Measurements from ENCODE around the gene FREM2.

FREM2 gene

GRCh38 chr13:38686577-38687245, at the start of gene FREM2:
FREM2 (plus strand) TSS chr13:38687077; CDS start chr13:38687345, 268 bp downstream.
- no peak for DNase-seq (ENCODE audit: low read depth)

GRCh38 chr13:38637576-38637975, 49.3 kb upstream of the FREM2 start:
- DNase-seq (ENCODE audit: low read depth), result no peak

GRCh38 chr13:38641164-38641948, 45.5 kb upstream of the FREM2 start:
- no peak for DNase-seq (ENCODE audit: low read depth)

- DNase-seq (ENCODE audit: low read depth), result no peak
These were observed 39.6 kb upstream of the FREM2 start for GRCh38 chr13:38647312-38647711.

- DNase-seq (ENCODE audit: low read depth), result no peak
These were observed 38.0 kb upstream of the FREM2 start for GRCh38 chr13:38648912-38649311.

GRCh38 chr13:38656699-38657098, 30.2 kb upstream of the FREM2 start:
- DNase-seq (ENCODE audit: low read depth), result no peak

- no peak for DNase-seq (ENCODE audit: low read depth)
These were observed 29.7 kb upstream of the FREM2 start for GRCh38 chr13:38657191-38657590.

GRCh38 chr13:38658906-38659305, 28.0 kb upstream of the FREM2 start:
- DNase-seq (ENCODE audit: low read depth), result no peak

- DNase-seq (ENCODE audit: low read depth), result no peak
These were observed 25.7 kb upstream of the FREM2 start for GRCh38 chr13:38661010-38661675.

- DNase-seq (ENCODE audit: low read depth), result no peak
These were observed 24.5 kb upstream of the FREM2 start for GRCh38 chr13:38662362-38662761.

GRCh38 chr13:38664906-38665305, 22.0 kb upstream of the FREM2 start:
- DNase-seq (ENCODE audit: low read depth), result no peak

- no peak for DNase-seq (ENCODE audit: low read depth)
These were observed 19.3 kb upstream of the FREM2 start for GRCh38 chr13:38667526-38668109.

- DNase-seq (ENCODE audit: low read depth), result no peak
These were observed 17.5 kb upstream of the FREM2 start for GRCh38 chr13:38669234-38669964.

- no peak for DNase-seq (ENCODE audit: low read depth)
These were observed 16.2 kb upstream of the FREM2 start for GRCh38 chr13:38670627-38671026.

- no peak for DNase-seq (ENCODE audit: low read depth)
These were observed 14.9 kb upstream of the FREM2 start for GRCh38 chr13:38671980-38672379.

- no peak for DNase-seq (ENCODE audit: low read depth)
These were observed 12.7 kb upstream of the FREM2 start for GRCh38 chr13:38674208-38674607.

- DNase-seq (ENCODE audit: low read depth), result no peak
These were observed 6.0 kb upstream of the FREM2 start for GRCh38 chr13:38680912-38681311.

- DNase-seq (ENCODE audit: low read depth), result no peak
These were observed 2.2 kb upstream of the FREM2 start for GRCh38 chr13:38684714-38685113.

GRCh38 chr13:38685431-38685830, 1.4 kb upstream of the FREM2 start:
- DNase-seq (ENCODE audit: low read depth), result no peak

- DNase-seq (ENCODE audit: low read depth), result no peak
These were observed 802 bp upstream of the FREM2 start for GRCh38 chr13:38685974-38686576.

Data from stimulated activated CD8-positive, alpha-beta memory T cell treated with anti-CD3 and anti-CD28 coated beads, Interleukin-4, amount 100 ng/mL, for 24 hours (primary cell).